T-helper 22 cell (primary cell): Measurements from ENCODE around the gene ADCY6.

Experiments
- DNase-seq: peaks from one replicate; pipeline ENCODE4 v3.0.0-alpha.2; 2020; ENCODE audit warnings: low read depth

The ADCY6 gene

DNA sequence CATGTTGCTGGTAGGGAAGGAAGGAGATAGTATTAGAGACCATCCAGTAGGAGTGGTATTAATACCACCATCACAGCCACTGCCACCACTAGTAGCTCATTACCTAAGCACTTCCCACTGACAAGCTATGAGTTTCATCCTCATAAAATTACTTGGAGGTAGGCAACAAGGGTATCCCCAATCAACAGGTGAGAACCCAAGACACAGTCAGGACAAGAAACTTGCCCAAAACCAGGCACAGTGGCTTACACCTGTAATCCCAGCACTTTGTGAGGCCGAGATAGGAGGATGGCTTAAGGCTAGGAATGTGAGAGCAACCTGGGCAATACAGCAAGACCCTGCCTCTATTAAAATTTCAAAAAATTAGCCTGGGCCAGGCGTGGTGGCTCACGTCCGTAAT is 5.5 kb downstream of the ADCY6 start:
- no peak for DNase-seq

- no peak for DNase-seq
These were observed 6.2 kb downstream of the ADCY6 start for GRCh38 chr12:48782457-48783395.

DNA sequence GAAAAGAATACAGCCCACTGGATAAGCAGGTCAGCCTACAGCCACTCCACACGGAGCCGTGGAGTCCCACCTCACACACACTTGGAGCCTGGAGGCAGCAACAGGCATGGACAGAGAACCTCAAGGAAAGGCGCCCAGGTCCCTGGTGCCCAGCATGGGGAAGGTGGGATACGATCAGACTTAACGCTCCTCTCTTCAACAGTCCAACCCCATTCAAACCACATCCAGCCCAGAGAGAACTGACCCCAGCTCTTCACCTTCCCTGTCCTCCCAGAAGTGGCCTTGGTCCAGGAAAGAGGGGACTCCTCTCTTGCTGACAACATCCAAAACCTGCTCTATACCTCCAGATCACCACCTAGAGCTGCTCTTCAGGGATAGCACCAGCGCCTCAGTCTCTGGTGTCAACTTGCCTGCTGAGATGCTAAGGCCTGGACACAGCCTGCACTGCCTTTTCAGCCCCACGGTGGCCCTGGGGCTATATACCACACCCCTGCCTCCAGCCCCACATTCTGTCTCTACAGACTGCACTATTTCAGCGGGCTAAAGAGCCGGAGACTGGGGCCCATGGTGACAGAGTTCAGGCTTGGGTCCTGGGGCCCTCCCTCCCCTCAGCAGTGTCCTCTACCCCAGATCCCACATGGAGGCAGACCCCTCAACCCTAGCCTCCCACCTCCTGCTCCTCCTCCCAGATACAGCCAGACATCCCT is 7.0 kb downstream of the ADCY6 start:
- no peak for DNase-seq

DNA sequence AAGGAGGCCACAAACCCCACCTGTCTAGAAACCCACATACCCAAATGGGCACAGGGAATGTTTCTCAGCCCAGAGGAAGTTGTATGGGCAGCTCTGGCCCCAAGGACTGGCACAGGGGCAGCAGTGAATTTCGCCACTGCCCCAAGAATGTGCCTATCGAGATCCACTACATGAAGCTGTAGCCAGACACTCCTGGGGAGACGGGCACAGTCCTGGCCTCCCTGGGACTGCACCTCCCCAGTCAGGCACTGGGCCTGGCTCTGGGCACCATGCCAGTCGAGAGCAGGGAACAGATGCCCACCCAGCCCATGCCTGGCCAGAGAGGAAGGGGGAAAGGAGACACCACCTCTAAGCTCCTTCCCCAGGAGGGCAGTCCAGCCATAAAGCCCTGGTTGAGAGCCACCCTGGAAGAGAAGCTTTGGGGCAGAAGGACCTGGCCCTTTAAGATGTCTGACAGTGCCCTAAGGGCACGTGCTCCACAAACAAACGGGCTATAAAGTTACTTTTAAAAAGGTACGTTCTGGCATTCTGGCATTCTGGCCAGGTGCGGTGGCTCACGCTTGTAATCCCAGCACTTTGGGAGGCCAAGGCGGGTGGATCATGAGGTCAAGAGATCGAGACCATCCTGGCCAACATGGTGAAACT is 8.4 kb downstream of the ADCY6 start:
- DNase-seq: no peak

DNA sequence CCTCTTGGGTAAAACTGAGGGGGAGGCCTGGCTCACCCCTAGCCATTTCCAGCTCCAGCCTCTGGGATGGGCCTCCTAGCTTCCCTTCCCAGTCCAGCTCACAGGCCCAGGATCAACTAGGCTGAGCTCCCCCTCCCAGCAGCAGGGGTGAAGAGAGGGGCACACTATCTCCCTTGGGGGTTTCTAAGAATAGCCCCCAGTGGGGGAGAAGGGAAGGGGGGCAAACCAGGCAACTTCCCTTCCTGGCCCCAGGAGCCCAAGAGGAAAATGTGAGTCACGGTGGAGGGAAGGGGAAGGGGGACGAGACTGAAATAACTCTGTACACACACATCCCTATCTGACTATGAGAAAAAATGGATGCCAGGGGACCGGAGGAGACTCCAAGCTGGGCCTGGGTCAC is 9.0 kb downstream of the ADCY6 start:
- DNase-seq: no peak

- no peak for DNase-seq
These were observed 11.1 kb downstream of the ADCY6 start for GRCh38 chr12:48777501-48778400.

GRCh38 chr12:48776956-48777355 is 11.9 kb downstream of the ADCY6 start:
- no peak for DNase-seq

DNA sequence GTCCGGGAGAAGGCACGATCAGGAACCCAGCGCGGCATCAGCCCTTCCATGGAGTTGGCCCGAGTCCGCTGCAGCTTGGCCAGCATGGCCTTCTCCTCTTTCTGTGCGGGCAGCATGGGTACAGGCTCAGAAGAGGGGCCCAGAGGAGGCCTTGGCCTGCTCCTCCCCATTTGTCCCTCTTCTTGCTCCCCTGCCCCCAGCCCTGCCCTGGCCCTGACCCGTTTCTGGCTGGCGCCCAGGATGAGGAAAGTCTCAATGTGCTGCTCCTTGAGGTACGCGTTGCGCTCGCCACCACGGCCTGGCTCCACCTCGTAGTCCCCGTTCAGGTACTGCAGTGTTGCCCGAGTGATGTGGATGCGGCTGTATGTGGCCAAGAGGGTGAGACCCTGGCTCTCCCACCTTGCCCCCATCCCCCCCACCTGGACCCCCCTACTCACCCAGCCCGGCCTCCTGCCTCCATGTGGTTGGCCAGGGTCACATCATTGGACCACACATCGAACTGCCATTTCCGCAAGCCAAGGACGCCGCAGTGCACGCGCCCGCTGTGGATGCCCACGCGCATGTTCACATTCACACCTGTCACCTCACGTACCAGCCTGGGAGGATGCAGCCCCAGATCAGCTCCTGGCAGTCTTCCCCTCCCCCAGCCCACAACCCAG is 12.8 kb downstream of the ADCY6 start:
- no peak for DNase-seq

DNA sequence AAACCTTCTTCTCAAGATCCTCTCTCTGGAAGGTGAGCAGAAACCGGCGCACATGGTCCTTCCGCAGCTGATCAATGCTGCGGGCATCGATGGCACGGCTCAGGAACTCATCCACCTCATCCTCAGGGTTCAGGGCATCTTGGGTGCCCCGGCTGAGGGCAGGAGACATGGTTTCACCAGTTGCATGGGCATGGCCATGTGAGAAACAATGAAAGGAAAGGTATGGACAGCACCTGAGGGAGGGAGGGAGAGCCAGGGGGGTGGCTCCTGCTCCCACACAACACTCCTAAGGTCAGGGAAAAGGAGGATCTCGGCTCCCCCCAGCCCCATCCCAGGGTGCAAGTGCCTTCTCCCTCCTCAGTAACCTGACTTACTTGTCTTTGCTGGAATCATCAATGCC is 13.6 kb downstream of the ADCY6 start:
- no peak for DNase-seq

DNA sequence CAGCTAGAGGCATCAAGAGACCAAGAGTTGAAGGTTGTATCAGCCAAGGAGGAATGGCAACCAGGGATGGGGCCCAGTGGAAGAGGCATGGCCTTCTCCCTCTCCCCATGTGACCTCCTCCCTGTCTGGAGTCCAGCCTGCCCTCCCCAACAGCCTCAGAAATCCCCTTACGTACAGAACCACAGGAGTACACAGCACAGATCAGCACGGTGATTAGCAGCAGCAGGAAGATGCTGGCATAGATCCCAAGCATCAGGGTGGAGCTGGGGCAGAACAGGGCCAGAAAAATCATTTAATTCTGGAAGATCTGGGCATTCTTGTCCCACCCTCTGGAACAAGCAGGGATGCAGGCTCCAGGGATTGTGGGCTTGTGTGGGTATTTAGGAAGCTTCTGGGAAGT is 14.4 kb downstream of the ADCY6 start:
- no peak for DNase-seq

- no peak for DNase-seq
These were observed 15.2 kb downstream of the ADCY6 start for GRCh38 chr12:48773686-48774085.

DNA sequence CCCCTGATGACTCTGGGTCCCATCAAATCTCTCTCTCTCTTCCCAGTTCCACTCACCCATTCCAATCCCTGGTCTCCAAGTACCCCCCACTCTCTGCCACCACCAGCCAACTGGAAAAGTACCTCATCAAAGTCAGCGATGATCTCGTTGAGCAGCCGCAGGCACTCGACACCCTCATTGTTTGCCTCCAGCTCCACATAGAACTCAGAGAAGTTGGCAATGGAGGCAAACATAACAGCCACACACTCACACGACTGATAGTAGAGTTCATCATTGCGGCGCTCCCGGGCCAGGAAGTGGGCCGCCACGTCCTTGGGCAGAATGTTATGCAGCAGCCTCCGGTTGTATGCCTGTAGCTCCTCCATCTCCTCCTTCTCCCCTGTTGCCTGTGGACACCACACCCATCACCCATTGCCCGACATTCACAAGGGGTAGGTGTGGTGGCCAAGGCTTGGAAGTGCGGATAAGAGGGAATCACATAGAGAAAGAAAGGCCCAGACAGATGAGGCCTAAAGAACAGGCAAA is 17.2 kb downstream of the ADCY6 start:
- no peak for DNase-seq

- DNase-seq: no peak
These were observed 18.1 kb downstream of the ADCY6 start for GRCh38 chr12:48770756-48771155.

- no peak for DNase-seq
These were observed 20.2 kb downstream of the ADCY6 start for GRCh38 chr12:48768736-48769135.

GRCh38 chr12:48768147-48768546 is 20.7 kb downstream of the ADCY6 start:
- DNase-seq: no peak

- DNase-seq: no peak
These were observed 21.4 kb downstream of the ADCY6 start for GRCh38 chr12:48767521-48767920.

GRCh38 chr12:48767047-48767446 is 21.8 kb downstream of the ADCY6 start:
- no peak for DNase-seq

GRCh38 chr12:48765753-48766162 is 23.1 kb downstream of the ADCY6 start:
- DNase-seq: no peak

DNA sequence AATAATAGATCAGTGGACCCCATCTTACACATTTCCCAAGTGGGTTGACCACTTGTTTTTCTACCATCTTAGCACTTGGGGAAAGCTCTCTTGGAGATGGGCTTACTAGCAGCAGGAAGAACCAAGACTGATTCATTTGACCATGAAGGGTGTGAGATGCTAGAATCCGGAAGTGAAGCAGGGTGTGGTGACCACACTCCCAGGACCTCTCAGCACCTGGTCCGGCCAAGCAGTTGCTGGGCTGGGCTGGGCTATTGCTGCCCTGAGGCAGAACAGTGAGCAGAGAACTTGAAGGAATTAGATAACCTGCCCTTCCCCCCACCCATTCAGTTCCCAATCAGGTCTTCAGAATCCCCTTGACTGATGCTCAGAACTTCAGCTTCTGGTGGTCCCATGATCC is 24.4 kb downstream of the ADCY6 start:
- no peak for DNase-seq

DNA sequence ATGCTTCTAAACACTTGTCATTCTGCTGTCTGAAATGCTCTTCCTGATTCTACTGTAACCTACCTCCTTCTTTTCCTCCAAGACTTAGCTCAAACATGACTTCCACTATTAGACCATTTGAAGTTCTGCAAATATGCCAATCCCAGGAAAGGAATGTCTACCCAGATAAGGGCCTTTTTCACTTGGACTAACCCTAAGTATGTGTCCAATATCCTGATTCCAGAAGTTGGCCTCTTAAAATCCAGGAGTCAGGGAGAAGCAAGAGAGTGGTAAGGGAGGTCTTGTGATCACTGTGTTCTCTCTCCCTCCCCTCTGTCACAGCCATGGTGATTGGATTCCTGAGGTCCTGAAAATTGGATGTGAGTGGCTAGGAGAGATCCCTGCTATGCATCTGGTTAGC is 30.2 kb downstream of the ADCY6 start:
- DNase-seq: no peak

GRCh38 chr12:48758186-48758585 is 30.7 kb downstream of the ADCY6 start:
- no peak for DNase-seq
